ENCODE data around the gene TMPRSS4.

The TMPRSS4 gene

GRCh38 chr11:118105657-118106305, 28.9 kb downstream of the TMPRSS4 start:
- no peak for DNase-seq (ENCODE audit: low read depth in 3 of 3)

GRCh38 chr11:118106789-118107335, 30.0 kb downstream of the TMPRSS4 start:
- no peak for DNase-seq (ENCODE audit: low read depth in 3 of 3)

GRCh38 chr11:118108513-118108912, 31.6 kb downstream of the TMPRSS4 start:
- no peak for DNase-seq (ENCODE audit: low read depth in 3 of 3)

- no peak for DNase-seq (ENCODE audit: low read depth in 3 of 3)
Observed at GRCh38 chr11:118109231-118109630, 32.4 kb downstream of the TMPRSS4 start.

- DNase-seq (ENCODE audit: low read depth in 3 of 3), result no peak
Observed at GRCh38 chr11:118111019-118111743, 34.3 kb downstream of the TMPRSS4 start.

- no peak for DNase-seq (ENCODE audit: low read depth in 3 of 3)
Observed at GRCh38 chr11:118111744-118112035, 34.8 kb downstream of the TMPRSS4 start.

GRCh38 chr11:118112711-118113430, 36.0 kb downstream of the TMPRSS4 start:
- DNase-seq (ENCODE audit: low read depth in 3 of 3), result no peak

- no peak for DNase-seq (ENCODE audit: low read depth in 3 of 3)
Observed at GRCh38 chr11:118114266-118114665, 37.4 kb downstream of the TMPRSS4 start.

- no peak for DNase-seq (ENCODE audit: low read depth in 3 of 3)
Observed at GRCh38 chr11:118115048-118115447, 38.2 kb downstream of the TMPRSS4 start.

- no peak for DNase-seq (ENCODE audit: low read depth in 3 of 3)
Observed at GRCh38 chr11:118117790-118118601, 41.1 kb downstream of the TMPRSS4 start.

GRCh38 chr11:118120793-118121192, 43.9 kb downstream of the TMPRSS4 start:
- no peak for DNase-seq (ENCODE audit: low read depth in 3 of 3)

GRCh38 chr11:118124929-118125535, 48.2 kb downstream of the TMPRSS4 start:
- no peak for DNase-seq (ENCODE audit: low read depth in 3 of 3)

GRCh38 chr11:118126082-118126838, 49.4 kb downstream of the TMPRSS4 start:
- no peak for DNase-seq (ENCODE audit: low read depth in 3 of 3)

- no peak for DNase-seq (ENCODE audit: low read depth in 3 of 3)
Observed at GRCh38 chr11:118128310-118128709, 51.4 kb downstream of the TMPRSS4 start.

GRCh38 chr11:118128721-118129470, 52.0 kb downstream of the TMPRSS4 start:
- DNase-seq (ENCODE audit: low read depth in 3 of 3), result no peak

- no peak for DNase-seq (ENCODE audit: low read depth in 3 of 3)
Observed at GRCh38 chr11:118129471-118130172, 52.7 kb downstream of the TMPRSS4 start.

- no peak for DNase-seq (ENCODE audit: low read depth in 3 of 3)
Observed at GRCh38 chr11:118132385-118133151, 55.7 kb downstream of the TMPRSS4 start.

- DNase-seq (ENCODE audit: low read depth in 3 of 3), result no peak
Observed at GRCh38 chr11:118133816-118134215, 56.9 kb downstream of the TMPRSS4 start.
